WTC11 (cell line): Measurements from ENCODE around the gene NTN1. TPM values are rescaled to one million over a fixed set of nuclear protein-coding genes. Genes with fewer than 3 reads are reported as not detected.

Experiments used
- ATAC-seq: fragments of 200-7000 bp; cut with Tn5 transposase; 2 replicates; pipeline ENCODE4 v1.10.0; 2021; ENCODE audit warnings: mild to moderate bottlenecking, moderate library complexity
- CTCF ChIA-PET: fragments of 300-600 bp; sonication (Branson Sonifier 250); formaldehyde crosslinking; loops from one replicate; lab custom pipeline; 2021; ENCODE audit warnings: antibody characterized with exemption; lab: Charles Lee
- POLR2A ChIA-PET: fragments of 350-600 bp; sonication (Branson Sonifier 250); formaldehyde crosslinking; loops from one replicate; lab custom pipeline; 2021; ENCODE audit warnings: antibody characterized with exemption; lab: Charles Lee
- DNase-seq: peaks from one replicate; pipeline ENCODE4 v3.0.0; 2021; ENCODE audit warnings: low spot score
- H3K27ac Mint-ChIP-seq: 2 replicates; pipeline ENCODE4 v1.8.0; 2021; ENCODE audit warnings: mixed read lengths
- H3K27me3 Mint-ChIP-seq: 2 replicates; pipeline ENCODE4 v1.8.0; 2021; ENCODE audit warnings: low read depth, mild to moderate bottlenecking, moderate library complexity, mixed read lengths
- H3K36me3 Mint-ChIP-seq: 2 replicates; pipeline ENCODE4 v1.8.0; 2021; ENCODE audit warnings: mixed read lengths
- H3K4me1 Mint-ChIP-seq: 2 replicates; pipeline ENCODE4 v1.8.0; 2022; ENCODE audit warnings: mixed read lengths
- H3K4me3 Mint-ChIP-seq: 2 replicates; pipeline ENCODE4 v1.8.0; 2021; ENCODE audit warnings: mild to moderate bottlenecking, moderate library complexity, mixed read lengths
- H3K9me3 Mint-ChIP-seq: 2 replicates; pipeline ENCODE4 v1.8.0; 2021; ENCODE audit warnings: mixed read lengths
- E2F1 ChIP-seq: sonication (generic); formaldehyde crosslinking; IDR thresholded peaks from 2 replicates; pipeline ENCODE4 v1.8.0; 2022; ENCODE audit warnings: mild to moderate bottlenecking, missing genetic modification reagents
- ETV6 ChIP-seq: sonication (generic); formaldehyde crosslinking; IDR thresholded peaks from 2 replicates; pipeline ENCODE4 v1.8.1; 2022; ENCODE audit warnings: mild to moderate bottlenecking, missing genetic modification reagents
- FOXJ3 ChIP-seq: sonication (generic); formaldehyde crosslinking; IDR thresholded peaks from 2 replicates; pipeline ENCODE4 v1.9.0; 2021; ENCODE audit warnings: missing genetic modification reagents, mild to moderate bottlenecking, borderline replicate concordance
- GABPB1 ChIP-seq: sonication (generic); formaldehyde crosslinking; IDR thresholded peaks from 2 replicates; pipeline ENCODE4 v1.8.1; 2023; ENCODE audit warnings: mild to moderate bottlenecking, missing genetic modification reagents
- HMGA2 ChIP-seq: fragments of 250-450 bp; sonication (Bioruptor Pico); IDR thresholded peaks from 2 replicates; pipeline ENCODE4 v1.4.0; 2021; ENCODE audit warnings: mild to moderate bottlenecking, moderate library complexity
- JAZF1 ChIP-seq: fragments of 250-450 bp; sonication (Bioruptor Pico); IDR thresholded peaks from 2 replicates; pipeline ENCODE4 v1.9.0; 2021; ENCODE audit warnings: moderate library complexity, mild to moderate bottlenecking, inconsistent platforms
- JUN ChIP-seq: sonication (generic); formaldehyde crosslinking; IDR thresholded peaks from 2 replicates; pipeline ENCODE4 v1.8.0; 2023; ENCODE audit warnings: mild to moderate bottlenecking, missing genetic modification reagents
- RORB ChIP-seq: fragments of 250-450 bp; sonication (Bioruptor Pico); IDR thresholded peaks from 2 replicates; pipeline ENCODE4 v1.9.0; 2021; ENCODE audit warnings: mild to moderate bottlenecking
- SMAD4 ChIP-seq: sonication (generic); formaldehyde crosslinking; IDR thresholded peaks from 2 replicates; pipeline ENCODE4 v1.8.0; 2022; ENCODE audit warnings: mild to moderate bottlenecking, missing genetic modification reagents
- SOX15 ChIP-seq: fragments of 250-450 bp; sonication (Bioruptor Pico); IDR thresholded peaks from 2 replicates; pipeline ENCODE4 v1.9.0; 2021; ENCODE audit warnings: mild to moderate bottlenecking
- TCF7 ChIP-seq: sonication (generic); formaldehyde crosslinking; IDR thresholded peaks from 2 replicates; pipeline ENCODE4 v1.8.0; 2022; ENCODE audit warnings: mild to moderate bottlenecking, low read depth, missing genetic modification reagents, moderate library complexity
- USF1 ChIP-seq: sonication (generic); formaldehyde crosslinking; IDR thresholded peaks from 2 replicates; pipeline ENCODE4 v1.8.0; 2022; ENCODE audit warnings: mild to moderate bottlenecking, missing genetic modification reagents
- ZMAT4 ChIP-seq: fragments of 250-450 bp; sonication (Bioruptor Pico); IDR thresholded peaks from 2 replicates; pipeline ENCODE4 v1.9.0; 2021; ENCODE audit warnings: mild to moderate bottlenecking
- ZNF121 ChIP-seq: sonication (generic); formaldehyde crosslinking; IDR thresholded peaks from 2 replicates; pipeline ENCODE4 v1.8.0; 2023; ENCODE audit warnings: missing genetic modification reagents
- ZNF219 ChIP-seq: sonication (generic); formaldehyde crosslinking; IDR thresholded peaks from 2 replicates; pipeline ENCODE4 v1.8.0; 2023; ENCODE audit warnings: missing genetic modification reagents, mild to moderate bottlenecking, borderline replicate concordance
- ZNF317 ChIP-seq: sonication (generic); formaldehyde crosslinking; IDR thresholded peaks from 2 replicates; pipeline ENCODE4 v1.8.1; 2023; ENCODE audit warnings: low read depth, mild to moderate bottlenecking, moderate library complexity, missing genetic modification reagents, borderline replicate concordance
- ZNF396 ChIP-seq: fragments of 250-450 bp; sonication (Bioruptor Pico); IDR thresholded peaks from 2 replicates; pipeline ENCODE4 v1.8.0; 2021; ENCODE audit warnings: mild to moderate bottlenecking, moderate library complexity, borderline replicate concordance
- ZNF416 ChIP-seq: fragments of 250-450 bp; sonication (Bioruptor Pico); IDR thresholded peaks from 2 replicates; pipeline ENCODE4 v1.9.0; 2021; ENCODE audit warnings: mild to moderate bottlenecking, inconsistent platforms
- ZSCAN18 ChIP-seq: fragments of 250-450 bp; sonication (Bioruptor Pico); IDR thresholded peaks from 2 replicates; pipeline ENCODE4 v2.1.2; 2022; ENCODE audit warnings: mild to moderate bottlenecking, moderate library complexity
- total RNA-seq: library from RNA; stranded (reverse); gene quantifications from 3 replicates; pipeline ENCODE4 v1.2.3, GENCODE V29; 2021
- TF ChIP-seq, protein P1 (sequence below): sonication (generic); formaldehyde crosslinking; IDR thresholded peaks from 2 replicates; pipeline ENCODE4 v1.8.1; 2022; ENCODE audit warnings: low read depth, missing genetic modification reagents, borderline replicate concordance
- TF ChIP-seq, protein P2 (sequence below): sonication (generic); formaldehyde crosslinking; IDR thresholded peaks from 2 replicates; pipeline ENCODE4 v1.8.0; 2023; ENCODE audit warnings: mild to moderate bottlenecking, missing genetic modification reagents
- TF ChIP-seq, protein P3 (sequence below): fragments of 200-600 bp; IDR thresholded peaks from 2 replicates; pipeline ENCODE4 v1.8.0; 2022; ENCODE audit warnings: antibody characterized with exemption
- TF ChIP-seq, protein P4 (sequence below): sonication (generic); formaldehyde crosslinking; IDR thresholded peaks from 2 replicates; pipeline ENCODE4 v1.8.1; 2023; ENCODE audit warnings: mild to moderate bottlenecking, missing genetic modification reagents, moderate library complexity
- TF ChIP-seq, protein P5 (sequence below): sonication (generic); formaldehyde crosslinking; IDR thresholded peaks from 2 replicates; pipeline ENCODE4 v1.8.1; 2023; ENCODE audit warnings: mild to moderate bottlenecking, missing genetic modification reagents, moderate library complexity

The NTN1 gene
- total RNA-seq, 1 experiment from 2014 or later: 5.5 TPM

GRCh38 chr17:9251273-9251672, 230.0 kb downstream of the NTN1 start (continued):
- TF ChIP-seq FOXJ3 (CRISPR knock-in tag) (no peak), ZNF121 (no peak), HMGA2 (CRISPR knock-in tag) (no peak), ETV6 (no peak), GABPB1 (no peak), ZNF416 (CRISPR knock-in tag) (no peak), JUN (no peak), RORB (CRISPR knock-in tag) (no peak), ZNF396 (CRISPR knock-in tag) (no peak), JAZF1 (CRISPR knock-in tag) (no peak), SOX15 (CRISPR knock-in tag) (no peak), USF1 (CRISPR knock-in tag) (no peak), E2F1 (no peak)
- TF ChIP-seq, protein P1, sequence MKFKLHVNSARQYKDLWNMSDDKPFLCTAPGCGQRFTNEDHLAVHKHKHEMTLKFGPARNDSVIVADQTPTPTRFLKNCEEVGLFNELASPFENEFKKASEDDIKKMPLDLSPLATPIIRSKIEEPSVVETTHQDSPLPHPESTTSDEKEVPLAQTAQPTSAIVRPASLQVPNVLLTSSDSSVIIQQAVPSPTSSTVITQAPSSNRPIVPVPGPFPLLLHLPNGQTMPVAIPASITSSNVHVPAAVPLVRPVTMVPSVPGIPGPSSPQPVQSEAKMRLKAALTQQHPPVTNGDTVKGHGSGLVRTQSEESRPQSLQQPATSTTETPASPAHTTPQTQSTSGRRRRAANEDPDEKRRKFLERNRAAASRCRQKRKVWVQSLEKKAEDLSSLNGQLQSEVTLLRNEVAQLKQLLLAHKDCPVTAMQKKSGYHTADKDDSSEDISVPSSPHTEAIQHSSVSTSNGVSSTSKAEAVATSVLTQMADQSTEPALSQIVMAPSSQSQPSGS: no peak

DNA sequence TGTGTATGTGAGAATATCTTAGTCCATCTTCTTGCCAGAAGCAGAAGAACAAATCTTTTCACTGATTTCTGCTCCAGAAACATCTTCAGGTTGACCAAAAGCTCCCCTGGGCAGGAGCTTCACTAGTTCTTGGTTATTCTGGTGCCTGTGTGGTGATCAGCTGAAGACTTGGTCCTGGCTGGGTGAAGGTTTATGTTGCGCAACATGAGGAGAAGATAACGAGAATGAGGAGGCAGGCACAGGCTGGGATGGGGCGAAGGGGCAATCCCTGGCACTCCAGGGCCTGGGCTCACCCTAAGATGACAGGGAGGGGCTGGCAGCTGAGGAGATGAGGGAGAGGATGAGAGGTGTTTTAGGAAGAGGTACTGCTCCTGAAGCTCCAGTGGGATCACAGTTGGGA, 232.0 kb downstream of the NTN1 start:
- H3K9me3 Mint-ChIP-seq: no peaks in the 10 kb centered on the region
- peaks cover 19% of the 10 kb centered on the region for H3K4me1 Mint-ChIP-seq
- ChIA-PET CTCF (interaction anchor here (1.3 kb wide), 1 partner anchor 255 kb away, joined by 3 read pairs; no protein-coding TSS in a partner anchor), POLR2A (interaction anchor here (1.1 kb wide), 1 partner anchor 43 kb away, joined by 3 read pairs; no protein-coding TSS in a partner anchor)
- DNase-seq: no peak
- H3K27ac Mint-ChIP-seq: no peak overlapping the region; the same call in 1 of the 2 replicates
- H3K4me3 Mint-ChIP-seq: no peak overlapping the region
- no peaks in the 10 kb centered on the region for H3K27me3 Mint-ChIP-seq
- ATAC-seq: no peak
- H3K36me3 Mint-ChIP-seq: no peaks in the 10 kb centered on the region
- no peak for TF ChIP-seq GABPB1
- no peak for TF ChIP-seq JUN
- TF ChIP-seq, protein P2, sequence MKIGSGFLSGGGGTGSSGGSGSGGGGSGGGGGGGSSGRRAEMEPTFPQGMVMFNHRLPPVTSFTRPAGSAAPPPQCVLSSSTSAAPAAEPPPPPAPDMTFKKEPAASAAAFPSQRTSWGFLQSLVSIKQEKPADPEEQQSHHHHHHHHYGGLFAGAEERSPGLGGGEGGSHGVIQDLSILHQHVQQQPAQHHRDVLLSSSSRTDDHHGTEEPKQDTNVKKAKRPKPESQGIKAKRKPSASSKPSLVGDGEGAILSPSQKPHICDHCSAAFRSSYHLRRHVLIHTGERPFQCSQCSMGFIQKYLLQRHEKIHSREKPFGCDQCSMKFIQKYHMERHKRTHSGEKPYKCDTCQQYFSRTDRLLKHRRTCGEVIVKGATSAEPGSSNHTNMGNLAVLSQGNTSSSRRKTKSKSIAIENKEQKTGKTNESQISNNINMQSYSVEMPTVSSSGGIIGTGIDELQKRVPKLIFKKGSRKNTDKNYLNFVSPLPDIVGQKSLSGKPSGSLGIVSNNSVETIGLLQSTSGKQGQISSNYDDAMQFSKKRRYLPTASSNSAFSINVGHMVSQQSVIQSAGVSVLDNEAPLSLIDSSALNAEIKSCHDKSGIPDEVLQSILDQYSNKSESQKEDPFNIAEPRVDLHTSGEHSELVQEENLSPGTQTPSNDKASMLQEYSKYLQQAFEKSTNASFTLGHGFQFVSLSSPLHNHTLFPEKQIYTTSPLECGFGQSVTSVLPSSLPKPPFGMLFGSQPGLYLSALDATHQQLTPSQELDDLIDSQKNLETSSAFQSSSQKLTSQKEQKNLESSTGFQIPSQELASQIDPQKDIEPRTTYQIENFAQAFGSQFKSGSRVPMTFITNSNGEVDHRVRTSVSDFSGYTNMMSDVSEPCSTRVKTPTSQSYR: no peak
- TF ChIP-seq USF1 (CRISPR knock-in tag): no peak
- TF ChIP-seq, protein P3, sequence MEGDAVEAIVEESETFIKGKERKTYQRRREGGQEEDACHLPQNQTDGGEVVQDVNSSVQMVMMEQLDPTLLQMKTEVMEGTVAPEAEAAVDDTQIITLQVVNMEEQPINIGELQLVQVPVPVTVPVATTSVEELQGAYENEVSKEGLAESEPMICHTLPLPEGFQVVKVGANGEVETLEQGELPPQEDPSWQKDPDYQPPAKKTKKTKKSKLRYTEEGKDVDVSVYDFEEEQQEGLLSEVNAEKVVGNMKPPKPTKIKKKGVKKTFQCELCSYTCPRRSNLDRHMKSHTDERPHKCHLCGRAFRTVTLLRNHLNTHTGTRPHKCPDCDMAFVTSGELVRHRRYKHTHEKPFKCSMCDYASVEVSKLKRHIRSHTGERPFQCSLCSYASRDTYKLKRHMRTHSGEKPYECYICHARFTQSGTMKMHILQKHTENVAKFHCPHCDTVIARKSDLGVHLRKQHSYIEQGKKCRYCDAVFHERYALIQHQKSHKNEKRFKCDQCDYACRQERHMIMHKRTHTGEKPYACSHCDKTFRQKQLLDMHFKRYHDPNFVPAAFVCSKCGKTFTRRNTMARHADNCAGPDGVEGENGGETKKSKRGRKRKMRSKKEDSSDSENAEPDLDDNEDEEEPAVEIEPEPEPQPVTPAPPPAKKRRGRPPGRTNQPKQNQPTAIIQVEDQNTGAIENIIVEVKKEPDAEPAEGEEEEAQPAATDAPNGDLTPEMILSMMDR: no peak
- no peak for TF ChIP-seq SMAD4 (CRISPR knock-in tag)
- no peak for TF ChIP-seq ZNF219 (CRISPR knock-in tag)
- TF ChIP-seq, protein P4, sequence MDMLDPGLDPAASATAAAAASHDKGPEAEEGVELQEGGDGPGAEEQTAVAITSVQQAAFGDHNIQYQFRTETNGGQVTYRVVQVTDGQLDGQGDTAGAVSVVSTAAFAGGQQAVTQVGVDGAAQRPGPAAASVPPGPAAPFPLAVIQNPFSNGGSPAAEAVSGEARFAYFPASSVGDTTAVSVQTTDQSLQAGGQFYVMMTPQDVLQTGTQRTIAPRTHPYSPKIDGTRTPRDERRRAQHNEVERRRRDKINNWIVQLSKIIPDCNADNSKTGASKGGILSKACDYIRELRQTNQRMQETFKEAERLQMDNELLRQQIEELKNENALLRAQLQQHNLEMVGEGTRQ (CRISPR knock-in tag): no peak
- TF ChIP-seq ZSCAN18 (CRISPR knock-in tag): no peak
- no peak for TF ChIP-seq ZMAT4 (CRISPR knock-in tag)
- no peak for TF ChIP-seq FOXJ3 (CRISPR knock-in tag)
- TF ChIP-seq ZNF317: no peak
- TF ChIP-seq, protein P5, sequence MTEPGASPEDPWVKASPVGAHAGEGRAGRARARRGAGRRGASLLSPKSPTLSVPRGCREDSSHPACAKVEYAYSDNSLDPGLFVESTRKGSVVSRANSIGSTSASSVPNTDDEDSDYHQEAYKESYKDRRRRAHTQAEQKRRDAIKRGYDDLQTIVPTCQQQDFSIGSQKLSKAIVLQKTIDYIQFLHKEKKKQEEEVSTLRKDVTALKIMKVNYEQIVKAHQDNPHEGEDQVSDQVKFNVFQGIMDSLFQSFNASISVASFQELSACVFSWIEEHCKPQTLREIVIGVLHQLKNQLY (CRISPR knock-in tag): no peak
- TF ChIP-seq TCF7 (CRISPR knock-in tag): no peak
